ENCODE measurements around the gene MAPK9.

DNA sequence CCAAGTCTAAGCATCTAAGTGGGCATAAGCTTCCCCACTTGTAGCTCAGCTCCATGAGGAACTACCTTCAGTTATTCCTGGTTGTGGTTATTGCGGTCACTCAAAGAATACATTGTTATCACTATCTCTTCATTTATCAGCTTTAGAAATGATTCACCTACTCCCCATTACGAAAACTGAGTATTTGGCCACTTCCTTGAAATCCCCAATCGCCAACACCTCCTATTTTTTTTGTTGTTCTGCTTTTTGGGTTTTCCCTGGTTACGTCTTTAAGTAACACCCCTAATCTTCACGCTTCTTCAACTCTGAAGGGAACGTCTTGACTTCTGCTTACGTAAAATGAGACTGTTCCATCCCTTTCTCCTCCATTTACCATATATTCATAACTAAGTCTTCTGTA, 20.7 kb downstream of the MAPK9 start:
- TF ChIP-seq, protein P1, sequence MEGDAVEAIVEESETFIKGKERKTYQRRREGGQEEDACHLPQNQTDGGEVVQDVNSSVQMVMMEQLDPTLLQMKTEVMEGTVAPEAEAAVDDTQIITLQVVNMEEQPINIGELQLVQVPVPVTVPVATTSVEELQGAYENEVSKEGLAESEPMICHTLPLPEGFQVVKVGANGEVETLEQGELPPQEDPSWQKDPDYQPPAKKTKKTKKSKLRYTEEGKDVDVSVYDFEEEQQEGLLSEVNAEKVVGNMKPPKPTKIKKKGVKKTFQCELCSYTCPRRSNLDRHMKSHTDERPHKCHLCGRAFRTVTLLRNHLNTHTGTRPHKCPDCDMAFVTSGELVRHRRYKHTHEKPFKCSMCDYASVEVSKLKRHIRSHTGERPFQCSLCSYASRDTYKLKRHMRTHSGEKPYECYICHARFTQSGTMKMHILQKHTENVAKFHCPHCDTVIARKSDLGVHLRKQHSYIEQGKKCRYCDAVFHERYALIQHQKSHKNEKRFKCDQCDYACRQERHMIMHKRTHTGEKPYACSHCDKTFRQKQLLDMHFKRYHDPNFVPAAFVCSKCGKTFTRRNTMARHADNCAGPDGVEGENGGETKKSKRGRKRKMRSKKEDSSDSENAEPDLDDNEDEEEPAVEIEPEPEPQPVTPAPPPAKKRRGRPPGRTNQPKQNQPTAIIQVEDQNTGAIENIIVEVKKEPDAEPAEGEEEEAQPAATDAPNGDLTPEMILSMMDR (IDR thresholded peaks at IDR 0.05): no peak
- TF ChIP-seq POLR2A (IDR thresholded peaks at IDR 0.05): no peak

All from thyroid gland (tissue), 4 donors.